Epithelial cell of proximal tubule (primary cell): ENCODE results near the gene RNF225. TPM values are rescaled to one million over a fixed set of nuclear protein-coding genes. Genes with fewer than 3 reads are reported as not detected.

Experiments used
- DNase-seq: peaks from one replicate; pipeline ENCODE4 v3.0.0-alpha.2; 2011; ENCODE audit warnings: low read depth
- H3K4me3 ChIP-seq: 2 replicates; pipeline ENCODE4 v1.5.1; 2011; ENCODE audit warnings: low read depth, mild to moderate bottlenecking, low read length
- CTCF ChIP-seq: conservative IDR thresholded peaks from 2 replicates; pipeline ENCODE4 v1.5.1; 2012; ENCODE audit warnings: low read depth, mild to moderate bottlenecking, low read length
- total RNA-seq: library from RNA; depleted of rRNA; stranded (reverse); fragments of >200 nt; gene quantifications from 2 replicates; pipeline ENCODE4 v1.2.3, GENCODE V29; 2015

Gene RNF225
- total RNA-seq, 1 donor from 2014 or later = not detected

DNA sequence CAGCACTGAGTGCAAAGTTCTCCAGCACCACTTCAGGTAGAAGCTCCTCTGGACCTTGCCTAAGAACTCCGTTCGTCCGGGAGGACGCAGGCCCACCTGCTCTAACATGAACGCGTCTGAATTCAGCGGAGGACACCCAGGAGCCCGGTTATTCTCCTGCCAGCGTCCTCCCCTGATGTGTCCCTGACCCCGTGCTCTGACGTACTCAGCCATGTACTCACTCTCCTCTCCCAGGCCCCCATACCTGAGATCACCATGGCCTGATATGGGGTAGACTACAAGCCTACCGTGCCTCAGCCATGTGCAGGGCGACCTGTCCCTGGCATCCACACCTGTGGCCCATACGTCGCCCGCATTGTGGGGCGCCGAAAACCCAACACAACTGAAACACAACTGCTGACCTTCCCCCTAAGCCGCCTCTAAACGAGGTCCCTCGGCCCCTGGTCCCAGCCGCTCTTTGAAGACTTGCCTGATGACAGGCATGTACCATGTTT lies 12.2 kb downstream of the RNF225 start:
- no peak for TF ChIP-seq CTCF
- DNase-seq = no peak
- H3K4me3 ChIP-seq = peak overlapping the region; percentile 98

DNA sequence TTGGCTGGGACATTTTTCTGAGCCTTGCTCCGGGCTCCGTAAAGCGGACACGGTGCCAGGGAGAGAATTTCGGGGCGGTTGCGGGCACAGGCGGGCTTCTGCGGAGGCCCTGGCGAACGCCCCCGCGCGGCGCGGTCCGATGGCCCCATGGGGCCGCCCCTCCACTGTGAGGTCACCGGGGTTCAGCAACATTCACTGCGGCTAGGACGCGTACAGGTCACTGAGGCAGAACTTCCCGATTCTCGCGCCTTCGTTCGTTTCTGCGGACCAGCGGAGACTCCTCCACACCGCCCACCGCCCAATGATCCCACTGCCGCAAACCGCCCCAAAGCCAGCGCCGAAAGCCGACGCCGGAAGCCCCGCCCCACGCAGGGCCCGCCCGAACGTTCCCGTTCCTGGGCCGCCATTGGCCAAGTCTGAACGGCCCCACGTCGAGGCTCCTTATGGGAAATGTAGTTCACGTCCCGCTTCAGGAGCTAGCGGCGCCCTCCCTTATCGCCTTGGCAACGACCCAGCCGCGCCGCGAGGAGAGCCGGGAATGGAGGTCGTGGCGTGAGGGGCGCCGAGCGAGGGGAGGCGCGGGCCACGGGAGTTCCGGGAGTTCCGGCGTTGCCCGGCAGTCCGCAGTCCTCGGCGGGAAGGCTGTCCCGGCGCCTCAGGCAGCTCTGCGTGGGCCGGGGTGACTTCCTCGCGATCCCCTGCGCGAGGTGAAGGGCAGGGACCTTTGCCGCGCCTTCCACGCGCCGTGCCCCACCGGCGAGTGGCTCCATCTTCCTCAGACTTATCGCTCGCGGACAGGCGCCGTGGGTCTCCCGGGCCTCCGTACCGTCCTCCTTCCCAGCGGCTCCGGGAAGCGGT lies 12.9 kb downstream of the RNF225 start, which contains the start of gene ZNF584:
ZNF584 (plus strand) TSS at position 498 of the 858 bp plus-strand sequence. CDS start 499 bp downstream, outside the sequence.
- DNase-seq = peak; percentile 44
- peak; percentile 5 for TF ChIP-seq CTCF
- H3K4me3 ChIP-seq = peak within 1 kb of the TSS; percentile 98

DNA sequence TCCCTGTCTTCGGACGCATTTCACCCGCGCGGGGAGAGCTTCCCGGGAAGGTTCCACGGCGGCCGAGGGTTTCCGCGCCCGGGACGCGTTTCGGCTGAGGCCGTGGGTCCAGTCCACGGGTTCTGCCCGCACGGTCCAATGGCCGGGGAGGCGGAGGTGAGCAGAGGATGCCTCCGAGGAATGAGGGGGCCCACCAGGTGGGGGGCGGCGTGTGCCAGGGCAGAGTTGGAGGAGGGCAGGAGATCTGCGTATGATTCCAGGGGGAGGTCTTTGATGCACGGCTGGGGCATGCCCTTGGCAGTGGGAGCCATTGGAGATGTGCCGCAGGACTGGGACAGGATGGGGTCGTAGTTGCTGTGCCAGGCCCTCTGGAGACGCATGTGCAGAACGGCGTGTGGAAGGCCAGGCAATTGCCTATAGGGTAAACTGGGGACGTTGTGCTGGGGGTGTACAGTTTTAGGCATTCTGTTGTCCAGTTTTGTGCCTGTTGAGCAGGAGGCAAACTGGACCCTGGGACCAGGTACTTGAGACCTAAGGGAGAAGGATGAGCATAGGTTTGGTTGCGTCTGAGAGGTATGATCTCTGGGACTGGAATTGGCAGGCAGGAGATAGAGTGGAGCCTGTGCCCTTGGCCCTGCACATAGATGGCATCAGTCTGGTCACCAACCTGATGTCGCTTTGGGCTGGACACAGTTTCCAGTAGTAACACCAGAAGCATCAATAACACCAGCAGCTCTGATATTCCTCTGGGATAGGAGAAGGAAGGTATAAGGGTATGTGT lies 13.7 kb downstream of the RNF225 start:
- peak overlapping the region; percentile 98 for H3K4me3 ChIP-seq
- TF ChIP-seq CTCF = no peak
- no peak for DNase-seq

GRCh38 chr19:58416604-58417003 lies 21.1 kb downstream of the RNF225 start:
- TF ChIP-seq CTCF = no peak
- DNase-seq = no peak
- no peak overlapping the region for H3K4me3 ChIP-seq

DNA sequence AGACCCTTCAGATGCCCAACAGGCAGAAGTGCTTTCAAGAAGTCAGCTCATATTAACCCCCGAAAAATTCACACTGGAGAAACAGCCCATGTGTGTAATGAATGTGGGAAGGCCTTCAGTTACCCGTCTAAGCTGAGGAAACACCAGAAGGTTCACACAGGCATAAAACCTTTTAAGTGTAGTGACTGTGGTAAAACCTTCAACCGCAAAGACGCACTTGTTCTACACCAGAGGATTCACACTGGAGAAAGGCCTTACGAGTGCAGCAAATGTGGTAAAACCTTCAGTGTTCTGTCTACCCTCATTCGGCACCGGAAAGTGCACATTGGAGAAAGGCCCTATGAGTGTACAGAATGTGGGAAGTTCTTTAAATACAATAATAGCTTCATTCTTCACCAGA lies 21.6 kb downstream of the RNF225 start:
- no peak overlapping the region for H3K4me3 ChIP-seq
- TF ChIP-seq CTCF = no peak
- DNase-seq = no peak

- no peak for DNase-seq
- TF ChIP-seq CTCF = no peak
- H3K4me3 ChIP-seq = no peak overlapping the region
Observed at GRCh38 chr19:58428617-58429016, 33.2 kb downstream of the RNF225 start.
